A673 (cell line): Measurements from ENCODE around the gene RAD51. TPM values are rescaled to one million over a fixed set of nuclear protein-coding genes. Genes with fewer than 3 reads are reported as not detected.

Experiments
- BruUV-seq: library from RNA; stranded (reverse); fragments of 400-500 nt; replicated peaks from 2 replicates; lab custom pipeline; 2021; lab: Mats Ljungman, UMichigan
- CTCF ChIA-PET: fragments of 300-600 bp; sonication (Branson Sonifier 250); formaldehyde crosslinking; loops from one replicate; lab custom pipeline; 2022; ENCODE audit warnings: antibody characterized with exemption; lab: Charles Lee
- POLR2A ChIA-PET: fragments of 300-600 bp; sonication (Branson Sonifier 250); formaldehyde crosslinking; loops from one replicate; lab custom pipeline; 2022; ENCODE audit warnings: antibody characterized with exemption; ENCODE audit not compliant: low non-redundant PET; lab: Charles Lee
- DNase-seq: peaks from one replicate; pipeline ENCODE4 v3.0.0-alpha.2; 2015; ENCODE audit warnings: low spot score
- H3K27ac ChIP-seq: fragments of 200-600 bp; sonication (generic); 2 replicates; pipeline ENCODE4 v1.5.1; 2016; ENCODE audit warnings: mixed run types, low read depth, mild to moderate bottlenecking, mixed read lengths, antibody characterized with exemption, low read length; ENCODE audit not compliant: poor library complexity, severe bottlenecking
- H3K27me3 ChIP-seq: fragments of 200-600 bp; sonication (generic); replicated peaks from 2 replicates; pipeline ENCODE4 v1.6.1; 2017; ENCODE audit warnings: mixed run types, low read depth, mild to moderate bottlenecking, mixed read lengths, antibody characterized with exemption, low read length; ENCODE audit not compliant: insufficient read depth, poor library complexity
- H3K36me3 ChIP-seq: fragments of 200-600 bp; sonication (generic); 2 replicates; pipeline ENCODE4 v1.6.1; 2016; ENCODE audit warnings: mixed run types, mild to moderate bottlenecking, mixed read lengths, antibody characterized with exemption, low read length; ENCODE audit not compliant: insufficient read depth, poor library complexity, severe bottlenecking
- H3K4me1 ChIP-seq: fragments of 200-600 bp; sonication (generic); 2 replicates; pipeline ENCODE4 v1.6.1; 2017; ENCODE audit warnings: mixed run types, mild to moderate bottlenecking, mixed read lengths, antibody characterized with exemption, low read length; ENCODE audit not compliant: insufficient read depth, poor library complexity, severe bottlenecking
- H3K4me3 ChIP-seq: fragments of 200-600 bp; sonication (generic); 2 replicates; pipeline ENCODE4 v1.5.1; 2016; ENCODE audit warnings: low read depth, mixed run types, mild to moderate bottlenecking, mixed read lengths, low read length; ENCODE audit not compliant: poor library complexity, severe bottlenecking
- H3K9me3 ChIP-seq: fragments of 200-600 bp; sonication (generic); 2 replicates; pipeline ENCODE4 v1.6.1; 2016; ENCODE audit warnings: mixed run types, low read depth, mild to moderate bottlenecking, mixed read lengths, antibody characterized with exemption, low read length; ENCODE audit not compliant: poor library complexity, severe bottlenecking
- EZH2 ChIP-seq: fragments of 200-600 bp; sonication (generic); IDR thresholded peaks from 2 replicates; pipeline ENCODE4 v1.6.1; 2017; ENCODE audit warnings: borderline replicate concordance, low read depth, mild to moderate bottlenecking, mixed read lengths, antibody characterized with exemption, low read length; ENCODE audit not compliant: poor library complexity, severe bottlenecking
- intact Hi-C: fragments of 100-400 bp; cut with micrococcal nuclease; formaldehyde crosslinking; loops from one replicate; pipeline ENCODE4 v1.10.0; 2022; ENCODE audit not compliant: unreplicated experiment
- total RNA-seq: library from RNA; stranded (reverse); gene quantifications from 2 replicates; pipeline ENCODE4 v1.2.3, GENCODE V29; 2021
- TF ChIP-seq, protein P1 (sequence below): fragments of 300-800, 200-600 bp; sonication (generic); conservative IDR thresholded peaks from 2 replicates; pipeline ENCODE4 v1.5.1; 2017; ENCODE audit warnings: low read depth, mild to moderate bottlenecking, antibody characterized with exemption, low read length, moderate library complexity, mixed read lengths

RAD51 gene
- total RNA-seq, 1 experiment from 2014 or later = 51.1 TPM

DNA sequence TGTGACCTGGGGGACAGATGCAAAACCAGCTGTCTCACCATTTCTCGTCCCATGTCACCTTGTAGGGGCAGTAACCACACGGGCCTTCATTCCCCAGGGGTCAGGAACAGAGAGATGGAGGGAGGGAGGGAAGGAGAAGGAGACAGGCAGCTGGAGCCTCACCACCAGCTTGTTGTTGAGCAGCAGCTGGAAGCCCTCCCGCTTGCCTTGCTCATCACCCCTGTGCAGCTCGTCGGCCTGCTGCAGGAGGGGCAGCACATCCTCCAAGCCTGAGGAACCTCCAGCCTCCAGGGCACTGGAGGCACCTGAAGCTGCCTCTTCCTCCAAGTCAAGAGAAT lies 49.8 kb downstream of the RAD51 start:
- ChIA-PET CTCF (interaction anchor here (1.2 kb wide), 1 partner anchor 149 kb away, joined by 5 read pairs; the partner anchor contains the start of gene VPS18), POLR2A (no interaction called here)
- peaks cover 19% of the 10 kb centered on the region for H3K4me1 ChIP-seq
- no TSS peak for BruUV-seq
- no peak for DNase-seq
- intact Hi-C loops = no loop called here
- H3K36me3 ChIP-seq = peaks cover 35% of the 10 kb centered on the region
- no peak overlapping the region for H3K4me3 ChIP-seq
- H3K27ac ChIP-seq = no peak overlapping the region
- H3K27me3 ChIP-seq = no peaks in the 10 kb centered on the region
- no peaks in the 10 kb centered on the region for H3K9me3 ChIP-seq
- TF ChIP-seq EZH2 = no peak
- TF ChIP-seq, protein P1, sequence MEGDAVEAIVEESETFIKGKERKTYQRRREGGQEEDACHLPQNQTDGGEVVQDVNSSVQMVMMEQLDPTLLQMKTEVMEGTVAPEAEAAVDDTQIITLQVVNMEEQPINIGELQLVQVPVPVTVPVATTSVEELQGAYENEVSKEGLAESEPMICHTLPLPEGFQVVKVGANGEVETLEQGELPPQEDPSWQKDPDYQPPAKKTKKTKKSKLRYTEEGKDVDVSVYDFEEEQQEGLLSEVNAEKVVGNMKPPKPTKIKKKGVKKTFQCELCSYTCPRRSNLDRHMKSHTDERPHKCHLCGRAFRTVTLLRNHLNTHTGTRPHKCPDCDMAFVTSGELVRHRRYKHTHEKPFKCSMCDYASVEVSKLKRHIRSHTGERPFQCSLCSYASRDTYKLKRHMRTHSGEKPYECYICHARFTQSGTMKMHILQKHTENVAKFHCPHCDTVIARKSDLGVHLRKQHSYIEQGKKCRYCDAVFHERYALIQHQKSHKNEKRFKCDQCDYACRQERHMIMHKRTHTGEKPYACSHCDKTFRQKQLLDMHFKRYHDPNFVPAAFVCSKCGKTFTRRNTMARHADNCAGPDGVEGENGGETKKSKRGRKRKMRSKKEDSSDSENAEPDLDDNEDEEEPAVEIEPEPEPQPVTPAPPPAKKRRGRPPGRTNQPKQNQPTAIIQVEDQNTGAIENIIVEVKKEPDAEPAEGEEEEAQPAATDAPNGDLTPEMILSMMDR = no peak

DNA sequence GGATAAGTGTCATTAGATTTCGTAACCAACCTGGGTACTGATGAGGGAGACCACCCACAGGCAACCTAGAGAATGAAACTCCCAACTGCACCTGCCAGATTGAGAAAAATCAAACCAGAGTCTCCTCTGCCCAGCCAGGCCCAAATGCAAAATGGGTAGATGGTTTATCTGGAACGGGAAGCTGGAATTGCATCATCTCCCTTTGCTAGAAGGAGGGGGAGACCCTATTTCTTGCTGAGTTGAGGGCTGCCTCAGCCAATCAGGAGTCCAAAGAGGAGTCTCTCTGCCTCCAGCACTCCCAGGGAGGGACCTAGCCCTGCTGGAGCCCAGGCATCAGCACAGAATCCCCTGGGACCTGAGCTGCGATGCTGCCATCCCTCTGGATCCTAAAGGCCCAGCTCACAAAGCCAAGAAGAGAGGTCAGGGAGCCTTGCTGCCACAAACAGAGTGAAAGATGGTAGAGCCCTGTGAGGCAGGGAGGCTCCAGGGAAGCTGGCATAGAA lies 52.0 kb downstream of the RAD51 start:
- Histone ChIP-seq H3K4me1 (peaks cover 19% of the 10 kb centered on the region), H3K27me3 (no peaks in the 10 kb centered on the region), H3K36me3 (peaks cover 42% of the 10 kb centered on the region), H3K4me3 (no peak overlapping the region), H3K27ac (peak overlapping the region; percentile 73), H3K9me3 (no peaks in the 10 kb centered on the region)
- no TSS peak for BruUV-seq
- peak; percentile 87 for DNase-seq
- ChIA-PET POLR2A (interaction anchor here (0.6 kb wide), 2 partner anchors 9 to 39 kb away, joined by 3 to 4 read pairs; no protein-coding TSS in a partner anchor), CTCF (interaction anchor here (0.5 to 1.5 kb wide), 12 partner anchors 16 to 320 kb away, joined by 3 to 9 read pairs (median 4); partner anchors contain the start of genes DNAJC17, RAD51, VPS18 and ZFYVE19)
- intact Hi-C loops = loop anchor here (2.0 kb wide), 2 partner anchors 112 to 146 kb away; no protein-coding TSS in a partner anchor
- TF ChIP-seq, protein P1 = no peak
- TF ChIP-seq EZH2 = no peak

DNA sequence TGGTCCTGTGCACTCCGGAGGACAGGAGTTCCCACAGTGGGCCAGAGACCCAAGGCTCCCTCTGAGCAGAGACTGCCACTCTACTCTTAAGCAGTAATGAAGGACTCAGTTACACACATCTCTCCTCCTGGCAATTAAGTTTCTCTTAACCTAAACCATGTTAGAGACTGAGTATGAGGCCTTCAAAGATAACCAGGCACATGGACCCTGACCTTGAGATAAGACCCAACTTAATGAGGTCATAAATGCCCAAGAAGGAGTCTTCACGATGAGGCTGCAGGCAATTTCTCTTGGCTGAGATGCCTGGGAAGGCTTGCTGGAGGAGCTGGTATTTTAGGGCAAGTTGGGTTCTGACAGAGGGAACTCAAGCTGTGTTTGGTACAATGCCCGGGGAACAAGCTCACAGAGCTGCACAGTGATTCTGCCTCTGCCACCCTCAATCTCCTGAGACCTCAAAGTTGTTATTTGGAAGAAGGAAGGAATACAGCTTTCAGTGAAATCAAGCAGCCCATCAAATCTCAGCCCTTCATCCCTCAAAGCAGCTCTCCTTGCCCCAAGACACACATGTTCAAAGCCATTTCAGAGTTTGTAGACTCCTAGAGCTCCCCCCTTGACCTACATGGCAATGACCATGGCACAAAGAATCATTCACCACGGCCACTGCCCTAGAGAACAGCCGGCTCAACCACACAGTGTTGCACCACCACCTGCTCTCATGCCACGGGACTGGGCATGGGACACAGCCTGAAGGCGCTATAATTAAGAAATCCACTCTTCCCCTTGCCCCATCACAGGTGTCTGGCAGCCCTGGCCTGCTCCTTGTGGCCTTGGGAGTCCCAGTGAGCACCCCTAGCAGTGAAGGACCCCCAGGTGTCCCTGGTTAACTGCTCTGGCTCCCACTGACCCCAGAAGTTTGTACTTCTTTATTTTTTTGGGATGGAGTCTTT lies 53.0 kb downstream of the RAD51 start:
- TF ChIP-seq, protein P1 = no peak
- TF ChIP-seq EZH2 = no peak
- ChIA-PET POLR2A (interaction anchor here (0.6 kb wide), 1 partner anchor 40 kb away, joined by 4 read pairs; no protein-coding TSS in a partner anchor), CTCF (interaction anchor here (0.6 to 1.5 kb wide), 5 partner anchors 17 to 1652 kb away, joined by 3 to 6 read pairs (median 3); partner anchors contain the start of genes DNAJC17, VPS18 and ZFYVE19)
- Histone ChIP-seq H3K9me3 (no peaks in the 10 kb centered on the region), H3K4me3 (no peak overlapping the region), H3K4me1 (peaks cover 19% of the 10 kb centered on the region), H3K27ac (peak overlapping the region; percentile 73), H3K36me3 (peaks cover 43% of the 10 kb centered on the region), H3K27me3 (no peaks in the 10 kb centered on the region)
- BruUV-seq = no TSS peak
- peak; percentile 46 for DNase-seq
- intact Hi-C loops = loop anchor here (2.0 kb wide), 2 partner anchors 111 to 145 kb away; no protein-coding TSS in a partner anchor
